SK-N-SH (cell line): Measurements from ENCODE around the gene SCAI.

Experiments used
- CTCF ChIP-seq: fragments of 200-600 bp; sonication (generic); IDR thresholded peaks from 2 replicates; pipeline ENCODE4 v1.6.1; 2017; ENCODE audit warnings: antibody characterized with exemption, mild to moderate bottlenecking, moderate library complexity
- EP300 ChIP-seq, 2 experiments: IDR thresholded peaks; 2 replicates each; pipeline versions ENCODE4 v1.4.0 to v1.6.1; 2012; ENCODE audit warnings: borderline replicate concordance in 1 of 2, low read depth in 1 of 2, low read length in 1 of 2
- FOXJ3 ChIP-seq: sonication (generic); formaldehyde crosslinking; IDR thresholded peaks from 2 replicates; pipeline ENCODE4 v1.5.1; 2020; ENCODE audit warnings: mild to moderate bottlenecking, missing genetic modification reagents
- GATA2 ChIP-seq: sonication (generic); formaldehyde crosslinking; IDR thresholded peaks from 2 replicates; pipeline ENCODE4 v1.5.0; 2020; ENCODE audit warnings: mild to moderate bottlenecking, missing genetic modification reagents
- MXI1 ChIP-seq: IDR thresholded peaks from 2 replicates; pipeline ENCODE4 v1.6.1; 2012; ENCODE audit warnings: mild to moderate bottlenecking, low read depth, low read length, improper control_type of control experiment
- POLR2AphosphoS5 ChIP-seq: IDR thresholded peaks from 2 replicates; pipeline ENCODE4 v1.6.1; 2012; ENCODE audit warnings: low read depth, low read length
- TEAD4 ChIP-seq: IDR thresholded peaks from 2 replicates; pipeline ENCODE4 v1.4.0; 2012; ENCODE audit warnings: mild to moderate bottlenecking, borderline replicate concordance; ENCODE audit not compliant: insufficient read depth

GRCh38 chr9:125106285-125106893, 36.9 kb downstream of the SCAI start:
- no peak for TF ChIP-seq EP300 (IDR thresholded peaks at IDR 0.05; ENCODE audit: borderline replicate concordance in 1 of 2, low read depth in 1 of 2, low read length in 1 of 2)
- no peak for TF ChIP-seq MXI1
- TF ChIP-seq CTCF = no peak
- TF ChIP-seq FOXJ3 (CRISPR knock-in tag) = no peak
- TF ChIP-seq POLR2AphosphoS5 = no peak
- TF ChIP-seq GATA2 (CRISPR knock-in tag) = no peak
- no peak for TF ChIP-seq TEAD4
